ENCODE measurements around the gene NKD1.

The NKD1 gene

GRCh38 chr16:50602531-50603205 lies 54.5 kb downstream of the NKD1 start:
- peak; percentile 30 for DNase-seq

- DNase-seq, result no peak
Observed at GRCh38 chr16:50603206-50604064, 55.2 kb downstream of the NKD1 start.

- no peak for DNase-seq
Observed at GRCh38 chr16:50604065-50604418, 55.8 kb downstream of the NKD1 start.

GRCh38 chr16:50604610-50605009 lies 56.4 kb downstream of the NKD1 start:
- DNase-seq, result no peak

- no peak for DNase-seq
Observed at GRCh38 chr16:50605733-50606430, 57.7 kb downstream of the NKD1 start.

- DNase-seq, result no peak
Observed at GRCh38 chr16:50606431-50607050, 58.3 kb downstream of the NKD1 start.

- DNase-seq, result no peak
Observed at GRCh38 chr16:50607051-50607431, 58.8 kb downstream of the NKD1 start.

GRCh38 chr16:50607447-50607846 lies 59.3 kb downstream of the NKD1 start:
- DNase-seq, result no peak

GRCh38 chr16:50607970-50608557 lies 59.9 kb downstream of the NKD1 start:
- no peak for DNase-seq

- no peak for DNase-seq
Observed at GRCh38 chr16:50609049-50609448, 60.9 kb downstream of the NKD1 start.

GRCh38 chr16:50609471-50609870 lies 61.3 kb downstream of the NKD1 start:
- no peak for DNase-seq

- DNase-seq, result no peak
Observed at GRCh38 chr16:50610331-50611262, 62.4 kb downstream of the NKD1 start.

GRCh38 chr16:50611332-50611934 lies 63.2 kb downstream of the NKD1 start:
- DNase-seq, result no peak

GRCh38 chr16:50611995-50612848 lies 64.0 kb downstream of the NKD1 start:
- no peak for DNase-seq

- no peak for DNase-seq
Observed at GRCh38 chr16:50612849-50613198, 64.6 kb downstream of the NKD1 start.

GRCh38 chr16:50613281-50613963 lies 65.2 kb downstream of the NKD1 start:
- DNase-seq, result no peak

- no peak for DNase-seq
Observed at GRCh38 chr16:50613964-50614474, 65.8 kb downstream of the NKD1 start.

- no peak for DNase-seq
Observed at GRCh38 chr16:50614955-50615724, 66.9 kb downstream of the NKD1 start.

GRCh38 chr16:50615891-50616290 lies 67.7 kb downstream of the NKD1 start:
- no peak for DNase-seq

Data from activated CD8-positive, alpha-beta memory T cell treated with anti-CD3 and anti-CD28 coated beads, Interleukin-2, amount 50 U/mL, for 4 hours (primary cell).